K562 (cell line): ENCODE data around the gene GRAMD2B. TPM values are rescaled to one million over a fixed set of nuclear protein-coding genes. Genes with fewer than 3 reads are reported as not detected.

Experiments used
- FOXJ3 ChIP-seq: sonication (generic); formaldehyde crosslinking; IDR thresholded peaks from 2 replicates; pipeline ENCODE4 v1.4.0; 2020; ENCODE audit warnings: mild to moderate bottlenecking, missing genetic modification reagents
- MCM5 ChIP-seq: fragments of 450-650 bp; IDR thresholded peaks from 2 replicates; pipeline ENCODE4 v1.6.1; 2016; ENCODE audit warnings: low read depth
- SMARCA5 ChIP-seq: fragments of 450-650 bp; IDR thresholded peaks from 2 replicates; pipeline ENCODE4 v1.6.1; 2016
- ZNF518B ChIP-seq: fragments of 250-450 bp; sonication (Bioruptor Pico); IDR thresholded peaks from 2 replicates; pipeline ENCODE4 v1.5.0; 2021; ENCODE audit warnings: mild to moderate bottlenecking, moderate library complexity
- ZNF764 ChIP-seq: fragments of 250-450 bp; sonication (Bioruptor Pico); IDR thresholded peaks from 2 replicates; pipeline ENCODE4 v1.4.0; 2020; ENCODE audit warnings: low read depth, mild to moderate bottlenecking, moderate library complexity
- polyA plus RNA-seq, 8 experiments: library from polyadenylated mRNA; depleted of rRNA in 4 of 8; stranded (reverse) in 5 of 8; unstranded in 3 of 8; fragments of >200 nt; fragmentation: Nextera tagmentation in 2 of 8; fragmentation: Illumina TruSeq in 1 of 8; extraction: Ambion mirVana in 2 of 8; extraction: Trizol in 1 of 8; gene quantifications; 2 replicates each; pipeline versions ENCODE4 v1.2.1 to v1.2.3, GENCODE V29; 2011 to 2014; ENCODE audit warnings: inconsistent platforms in 1 of 8, missing spikeins in 1 of 8
- total RNA-seq, 7 experiments: library from RNA; depleted of rRNA in 6 of 7; stranded (reverse); fragments of >200 nt in 6 of 7; fragmentation: Illumina TruSeq in 2 of 7; extraction: Trizol in 2 of 7; gene quantifications; 2 replicates each; pipeline versions ENCODE4 v1.2.1 to v1.2.3, GENCODE V29; 2011 to 2021; ENCODE audit warnings: low replicate concordance in 1 of 7
- TF ChIP-seq, protein P1 (sequence below): sonication (generic); formaldehyde crosslinking; IDR thresholded peaks from 2 replicates; pipeline ENCODE4 v1.8.0; 2022; ENCODE audit warnings: missing genetic modification reagents, mild to moderate bottlenecking, moderate library complexity, borderline replicate concordance

Gene GRAMD2B
- total and polyA plus RNA-seq, 9 of the 15 experiments (the other 6 are each of a cell fraction or from before 2014, with no cell fraction given): 0.32 to 4.2 (median 1.4) TPM

- no peak for TF ChIP-seq ZNF518B (CRISPR knock-in tag)
- TF ChIP-seq FOXJ3 (CRISPR knock-in tag): no peak
- TF ChIP-seq, protein P1, sequence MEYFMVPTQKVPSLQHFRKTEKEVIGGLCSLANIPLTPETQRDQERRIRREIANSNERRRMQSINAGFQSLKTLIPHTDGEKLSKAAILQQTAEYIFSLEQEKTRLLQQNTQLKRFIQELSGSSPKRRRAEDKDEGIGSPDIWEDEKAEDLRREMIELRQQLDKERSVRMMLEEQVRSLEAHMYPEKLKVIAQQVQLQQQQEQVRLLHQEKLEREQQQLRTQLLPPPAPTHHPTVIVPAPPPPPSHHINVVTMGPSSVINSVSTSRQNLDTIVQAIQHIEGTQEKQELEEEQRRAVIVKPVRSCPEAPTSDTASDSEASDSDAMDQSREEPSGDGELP (CRISPR knock-in tag): no peak
- TF ChIP-seq MCM5: no peak
- TF ChIP-seq ZNF764: no peak
- no peak for TF ChIP-seq SMARCA5
These were observed 112.8 kb downstream of the GRAMD2B start (continued) for GRCh38 chr5:126535856-126536545.
